H1 (cell line): Measurements from ENCODE around the gene CAMK2A. TPM values are rescaled to one million over a fixed set of nuclear protein-coding genes. Genes with fewer than 3 reads are reported as not detected.
A peak's percentile ranks its signal among the peaks of the same experiment; 100 is the strongest.

Experiments
- CTCF ChIA-PET: fragments of 300-600 bp; sonication (Branson Sonifier 250); formaldehyde crosslinking; loops from one replicate; lab custom pipeline; 2021; ENCODE audit not compliant: partially characterized antibody; lab: Charles Lee
- POLR2A ChIA-PET: fragments of 300-600 bp; sonication (Branson Sonifier 250); formaldehyde crosslinking; loops from one replicate; lab custom pipeline; 2021; ENCODE audit warnings: inconsistent platforms; ENCODE audit not compliant: partially characterized antibody; lab: Charles Lee
- DNase-seq, 2 experiments: peaks; one replicate each; pipeline versions ENCODE4 v3.0.0 to v3.0.0-alpha.2; 2010 to 2022; ENCODE audit warnings: low spot score in 2 of 2, low read depth in 1 of 2, mixed read lengths in 1 of 2
- FAIRE-seq: peaks from 2 replicates; lab custom pipeline; 2011; peaks lifted over from hg19 to GRCh38; lab: Jason Lieb, UNC
- H2AFZ ChIP-seq: 2 replicates; pipeline ENCODE4 v1.8.1; 2012; ENCODE audit warnings: low read length, inconsistent platforms
- H2AK5ac ChIP-seq: 2 replicates; pipeline ENCODE4 v1.6.1; 2013; ENCODE audit warnings: low read depth, low read length
- H2BK120ac ChIP-seq: replicated peaks from 2 replicates; pipeline ENCODE3; 2013; ENCODE audit warnings: low read depth, low read length, inconsistent platforms
- H2BK12ac ChIP-seq: 2 replicates; pipeline ENCODE4 v1.6.1; 2013; ENCODE audit warnings: low read depth, low read length
- H2BK15ac ChIP-seq: 2 replicates; pipeline ENCODE4 v1.6.1; 2013; ENCODE audit warnings: low read length
- H2BK20ac ChIP-seq: 2 replicates; pipeline ENCODE4 v1.6.1; 2013; ENCODE audit warnings: low read length
- H2BK5ac ChIP-seq: 2 replicates; pipeline ENCODE4 v1.6.1; 2013; ENCODE audit warnings: low read depth, low read length
- H3K14ac ChIP-seq: 2 replicates; pipeline ENCODE4 v1.6.1; 2013; ENCODE audit warnings: inconsistent platforms; ENCODE audit not compliant: insufficient read length
- H3K18ac ChIP-seq: 2 replicates; pipeline ENCODE4 v1.6.1; 2013; ENCODE audit warnings: low read length; ENCODE audit errors: extremely low read depth
- H3K23ac ChIP-seq: 2 replicates; pipeline ENCODE4 v1.6.1; 2013; ENCODE audit warnings: inconsistent platforms; ENCODE audit not compliant: insufficient read length
- H3K23me2 ChIP-seq: 2 replicates; pipeline ENCODE4 v1.6.1; 2013; ENCODE audit warnings: low read depth, low read length
- H3K27ac ChIP-seq: 2 replicates; pipeline ENCODE4 v1.6.1; 2011; ENCODE audit warnings: low read depth, low read length, inconsistent platforms
- H3K27me3 ChIP-seq, 4 experiments: replicated peaks in 1 of 4; 1 replicate in 1 of 4; 2 replicates in 3 of 4; pipeline versions ENCODE4 v1.6.1 to v1.8.1; 2011 to 2013; ENCODE audit warnings: low read length in 3 of 4, mild to moderate bottlenecking in 3 of 4, inconsistent platforms in 2 of 4, mixed read lengths in 2 of 4, moderate library complexity in 1 of 4; ENCODE audit not compliant: control insufficient read depth in 3 of 4, insufficient read depth in 3 of 4; ENCODE audit errors: extremely low read depth in 1 of 4
- H3K36me3 ChIP-seq, 4 experiments: 2 replicates each; pipeline versions ENCODE4 v1.6.1 to v1.8.1; 2011 to 2013; ENCODE audit warnings: mild to moderate bottlenecking in 4 of 4, low read length in 3 of 4, moderate library complexity in 2 of 4, control low read depth in 1 of 4, inconsistent platforms in 1 of 4; ENCODE audit not compliant: insufficient read depth in 4 of 4, control insufficient read depth in 2 of 4
- H3K4ac ChIP-seq: replicated peaks from 2 replicates; pipeline ENCODE3; 2013; ENCODE audit warnings: low read length, low read depth, mixed read lengths, inconsistent platforms; ENCODE audit not compliant: insufficient read length
- H3K4me1 ChIP-seq, 4 experiments: replicated peaks in 1 of 4; 1 replicate in 1 of 4; 2 replicates in 3 of 4; pipeline versions ENCODE4 v1.6.1 to v1.8.1; 2011 to 2013; ENCODE audit warnings: low read length in 3 of 4, inconsistent platforms in 2 of 4, mixed read lengths in 1 of 4; ENCODE audit not compliant: insufficient read depth in 4 of 4, control insufficient read depth in 3 of 4
- H3K4me2 ChIP-seq, 2 experiments: 2 replicates each; pipeline versions ENCODE4 v1.6.1 to v1.8.1; 2011 to 2013; ENCODE audit warnings: low read depth in 2 of 2, low read length in 2 of 2, control low read depth in 1 of 2, inconsistent platforms in 1 of 2, mild to moderate bottlenecking in 1 of 2; ENCODE audit not compliant: insufficient read depth in 1 of 2
- H3K4me3 ChIP-seq, 4 experiments: fragments of 200-600, 300-600 bp in 1 of 4; sonication (generic), shearing (Covaris generic), sonication (Bioruptor Twin) in 1 of 4; 2 replicates each; pipeline versions ENCODE4 v1.5.1 to v1.8.1; 2011 to 2016; ENCODE audit warnings: low read length in 4 of 4, low read depth in 3 of 4, control low read depth in 2 of 4, inconsistent platforms in 2 of 4, mild to moderate bottlenecking in 2 of 4, mixed read lengths in 1 of 4, moderate library complexity in 1 of 4; ENCODE audit not compliant: insufficient read depth in 2 of 4; ENCODE audit errors: extremely low read depth in 1 of 4
- H3K56ac ChIP-seq: replicated peaks from 2 replicates; pipeline ENCODE3; 2013; ENCODE audit warnings: low read depth, mild to moderate bottlenecking, mixed read lengths, low read length, inconsistent platforms; ENCODE audit not compliant: insufficient read length
- H3K79me1 ChIP-seq: 2 replicates; pipeline ENCODE4 v1.6.1; 2013; ENCODE audit warnings: low read depth, low read length, control low read depth
- H3K79me2 ChIP-seq, 2 experiments: 2 replicates each; pipeline versions ENCODE4 v1.6.1 to v1.8.1; 2012 to 2013; ENCODE audit warnings: low read length in 2 of 2, mild to moderate bottlenecking in 2 of 2, inconsistent platforms in 1 of 2; ENCODE audit not compliant: insufficient read depth in 2 of 2, control insufficient read depth in 1 of 2
- H3K9ac ChIP-seq, 4 experiments: replicated peaks in 1 of 4; 1 replicate in 1 of 4; 2 replicates in 3 of 4; pipeline versions ENCODE4 v1.6.1 to v1.8.1; 2011 to 2013; ENCODE audit warnings: low read depth in 3 of 4, low read length in 3 of 4, control low read depth in 2 of 4, mild to moderate bottlenecking in 2 of 4, moderate library complexity in 2 of 4, inconsistent platforms in 1 of 4; ENCODE audit errors: extremely low read depth in 1 of 4
- H3K9me3 ChIP-seq, 2 experiments: 2 replicates each; pipeline versions ENCODE4 v1.6.1 to v1.8.1; 2012 to 2013; ENCODE audit warnings: mild to moderate bottlenecking in 2 of 2, moderate library complexity in 2 of 2, control low read depth in 1 of 2, inconsistent platforms in 1 of 2, low read depth in 1 of 2, low read length in 1 of 2, mixed read lengths in 1 of 2; ENCODE audit not compliant: insufficient read depth in 2 of 2
- H4K20me1 ChIP-seq, 2 experiments: replicated peaks in 1 of 2; 2 replicates each; pipeline versions ENCODE3 to v1.8.1; 2011 to 2013; ENCODE audit warnings: inconsistent platforms in 2 of 2, low read length in 2 of 2, mild to moderate bottlenecking in 1 of 2; ENCODE audit not compliant: insufficient read depth in 2 of 2, control insufficient read depth in 1 of 2
- H4K5ac ChIP-seq: 2 replicates; pipeline ENCODE4 v1.6.1; 2013; ENCODE audit warnings: low read length, low read depth, mixed read lengths, inconsistent platforms; ENCODE audit not compliant: insufficient read length
- H4K8ac ChIP-seq: 2 replicates; pipeline ENCODE4 v1.8.0; 2013; ENCODE audit warnings: mild to moderate bottlenecking, moderate library complexity, low read length, inconsistent platforms; ENCODE audit not compliant: insufficient read depth; ENCODE audit errors: extremely low read depth
- H4K91ac ChIP-seq: replicated peaks from 2 replicates; pipeline ENCODE3; 2013; ENCODE audit warnings: low read length, mixed read lengths, inconsistent platforms; ENCODE audit not compliant: insufficient read length
- WGBS, 2 experiments: shearing (Covaris generic) in 1 of 2; methylation state at CpG; one replicate each; pipeline versions ENCODE4 v1.1.6 to v1.1.7; 2013 to 2015; ENCODE audit warnings: low lambda C conversion rate in 2 of 2, mixed read lengths in 2 of 2, inconsistent platforms in 1 of 2, low coverage in 1 of 2, missing lambda C conversion rate in 1 of 2; ENCODE audit not compliant: insufficient replicate concordance in 2 of 2, insufficient coverage in 1 of 2, insufficient read length in 1 of 2; ENCODE audit errors: extremely low coverage in 1 of 2, missing lambda C conversion rate in 1 of 2; 5-methylcytosine and 5-hydroxymethylcytosine counted together
- polyA plus RNA-seq, 7 experiments: library from polyadenylated mRNA; depleted of rRNA in 3 of 7; stranded (reverse) in 5 of 7; unstranded in 2 of 7; fragments of >200 nt in 5 of 7; fragments of 200-250 nt in 2 of 7; gene quantifications; 1 replicate in 5 of 7; 2 replicates in 1 of 7; 4 replicates in 1 of 7; pipeline versions ENCODE4 v1.2.1 to v1.2.3, GENCODE V29; 2011 to 2013; ENCODE audit warnings: missing spikeins in 2 of 7, mixed read lengths in 2 of 7
- total RNA-seq: library from RNA; stranded (reverse); fragmentation: NEBNext Ultra II Directional; extraction: Animal tissue kit (Norgen Biotek cat#: 25700); gene quantifications from 2 replicates; pipeline ENCODE4 v1.2.1, GENCODE V29; 2021

The CAMK2A gene
- total and polyA plus RNA-seq, 2 of the 8 experiments (the other 6 are each of a cell fraction or from before 2014, with no cell fraction given), result 0.20 to 0.28 TPM

GRCh38 chr5:150306775-150307174 lies 17.2 kb upstream of the CAMK2A start:
- Histone ChIP-seq H4K8ac (no peak overlapping the region), H3K23me2 (peaks cover 8% of the 10 kb centered on the region), H3K4me2 (no peak overlapping the region), H3K79me2 (no peaks in the 10 kb centered on the region), H3K4me3 (no peak overlapping the region), H3K9ac (no peak overlapping the region), H3K79me1 (no peaks in the 10 kb centered on the region), H3K4me1 (peaks cover 8 to 20% (median 12%) of the 10 kb centered on the region in 4 experiments), H2BK12ac (no peak overlapping the region), H2AK5ac (no peak overlapping the region), H3K9me3 (no peaks in the 10 kb centered on the region), H2BK20ac (no peak overlapping the region), H3K18ac (no peak overlapping the region), H3K56ac (no peak overlapping the region), H3K27me3 (peaks cover 0 to 3% (median 1%) of the 10 kb centered on the region in 4 experiments; a peak in 2 of 7 replicates), H2BK15ac (0 out of 2 replicates have a peak overlapping the region, but pooled peaks have one; percentile 21), H3K14ac (no peak overlapping the region), H2AFZ (no peak overlapping the region), H4K20me1 (no peaks in the 10 kb centered on the region), H4K91ac (no peak overlapping the region), H3K36me3 (no peaks in the 10 kb centered on the region), H3K4ac (no peak overlapping the region), H4K5ac (no peak overlapping the region), H3K23ac (no peak overlapping the region), H3K27ac (no peak overlapping the region), H2BK5ac (no peak overlapping the region), H2BK120ac (no peak overlapping the region)
- 94% methylated on average over 4 of the region's 4 CpGs; no CpG with 5 or more reads in 1 of the 2 experiments for WGBS, 2 experiments
- ChIA-PET POLR2A (no interaction called here), CTCF (interaction anchor here (1.3 to 1.5 kb wide), 2 partner anchors 11 to 30 kb away, joined by 6 read pairs; no protein-coding TSS in a partner anchor)
- FAIRE-seq, result no peak
- no peak for DNase-seq
